Fibroblast of lung (primary cell): ENCODE data around the gene WDFY2. TPM values are rescaled to one million over a fixed set of nuclear protein-coding genes. Genes with fewer than 3 reads are reported as not detected.

Experiments used
- DNase-seq, 2 donors: peaks; one replicate each; pipeline versions ENCODE4 v3.0.0 to v3.0.0-alpha.2; 2010; ENCODE audit warnings: low read depth in 2 of 2
- H2AFZ ChIP-seq: 2 replicates; pipeline ENCODE4 v1.5.1; 2012; ENCODE audit warnings: low read length, control low read depth, inconsistent platforms
- H3K27ac ChIP-seq: 2 replicates; pipeline ENCODE4 v1.5.1; 2011; ENCODE audit warnings: low read length, control low read depth; ENCODE audit not compliant: insufficient read depth
- H3K27me3 ChIP-seq: 2 replicates; pipeline ENCODE4 v1.5.1; 2011; ENCODE audit warnings: mild to moderate bottlenecking, low read length; ENCODE audit not compliant: control insufficient read depth, insufficient read depth
- H3K36me3 ChIP-seq: 2 replicates; pipeline ENCODE4 v1.5.1; 2011; ENCODE audit warnings: low read length; ENCODE audit not compliant: control insufficient read depth, insufficient read depth
- H3K4me1 ChIP-seq: 2 replicates; pipeline ENCODE4 v1.5.1; 2011; ENCODE audit warnings: low read length; ENCODE audit not compliant: control insufficient read depth, insufficient read depth; ENCODE audit errors: extremely low read depth
- H3K4me2 ChIP-seq: 2 replicates; pipeline ENCODE4 v1.5.1; 2011; ENCODE audit warnings: low read length, control low read depth; ENCODE audit not compliant: insufficient read depth; ENCODE audit errors: extremely low read depth
- H3K4me3 ChIP-seq, 4 experiments: fragments of 200-600 bp in 1 of 4; sonication (generic) in 1 of 4; replicated peaks in 1 of 4; 2 replicates each; pipeline ENCODE4 v1.5.1; 2011 to 2016; ENCODE audit warnings: low read length in 4 of 4, low read depth in 3 of 4, mild to moderate bottlenecking in 3 of 4, control low read depth in 2 of 4, inconsistent platforms in 1 of 4, mixed read lengths in 1 of 4; ENCODE audit not compliant: insufficient read depth in 1 of 4; ENCODE audit errors: control extremely low read depth in 1 of 4
- H3K79me2 ChIP-seq: 2 replicates; pipeline ENCODE4 v1.5.1; 2012; ENCODE audit warnings: mild to moderate bottlenecking, low read length, inconsistent platforms; ENCODE audit not compliant: control insufficient read depth, insufficient read depth
- H3K9ac ChIP-seq: 2 replicates; pipeline ENCODE4 v1.5.1; 2011; ENCODE audit warnings: mild to moderate bottlenecking, low read length, control low read depth; ENCODE audit not compliant: insufficient read depth
- H3K9me3 ChIP-seq: 2 replicates; pipeline ENCODE4 v1.5.1; 2012; ENCODE audit warnings: low read depth, low read length; ENCODE audit not compliant: control insufficient read depth, insufficient read depth
- H4K20me1 ChIP-seq: 2 replicates; pipeline ENCODE4 v1.5.1; 2011; ENCODE audit warnings: low read length; ENCODE audit not compliant: control insufficient read depth, insufficient read depth; ENCODE audit errors: extremely low read depth
- EZH2 ChIP-seq: IDR thresholded peaks from 2 replicates; pipeline ENCODE4 v1.5.1; 2012; ENCODE audit warnings: low read length, control low read depth, mild to moderate bottlenecking; ENCODE audit errors: missing control alignments
- polyA plus RNA-seq, 2 donors: library from polyadenylated mRNA; depleted of rRNA in 1 of 2; stranded (reverse) in 1 of 2; unstranded in 1 of 2; fragments of >200 nt; gene quantifications; 2 replicates each; pipeline ENCODE4 v1.2.1, GENCODE V29; 2011 to 2012; ENCODE audit warnings: missing spikeins in 1 of 2
- total RNA-seq: library from RNA; depleted of rRNA; stranded (reverse); fragments of >200 nt; gene quantifications from 2 replicates; pipeline ENCODE4 v1.2.1, GENCODE V29; 2014
- TF ChIP-seq, protein P1 (sequence below), 2 donors: IDR thresholded peaks in 1 of 2; conservative IDR thresholded peaks in 1 of 2; 1 replicate in 1 of 2; 2 replicates in 1 of 2; pipeline ENCODE4 v1.5.1; 2011 to 2012; ENCODE audit warnings: low read length in 2 of 2, control low read depth in 1 of 2, inconsistent platforms in 1 of 2, low read depth in 1 of 2, mild to moderate bottlenecking in 1 of 2

The WDFY2 gene
- total and polyA plus RNA-seq, 2 donors (not counting 1 experiment from before 2014, with no cell fraction given), result 4.9 to 9.2 TPM

DNA sequence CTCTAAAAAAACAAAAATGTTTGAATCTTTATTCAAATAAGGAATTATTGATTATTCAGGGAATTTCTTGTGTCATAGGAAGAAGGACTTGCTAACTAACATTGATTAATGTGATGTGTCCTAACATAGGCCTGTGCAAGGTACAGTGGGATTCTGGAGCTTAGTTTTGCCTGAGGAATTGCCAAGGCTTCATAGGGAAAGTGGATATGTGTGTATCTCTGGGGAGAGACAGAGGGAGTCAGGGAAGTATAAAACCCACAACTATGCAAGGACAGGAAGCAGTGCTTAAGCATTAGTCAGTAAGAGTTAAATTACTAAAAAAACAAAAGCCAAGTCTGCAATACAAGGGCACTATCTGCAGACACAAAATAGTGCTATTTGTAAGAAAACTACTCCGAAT is 59.6 kb downstream of the WDFY2 start:
- H3K27ac ChIP-seq, result peak overlapping the region; percentile 91
- H3K27me3 ChIP-seq, result no peaks in the 10 kb centered on the region
- peak; percentile 90 to 97 for DNase-seq
- no peak for TF ChIP-seq EZH2
- TF ChIP-seq, protein P1, sequence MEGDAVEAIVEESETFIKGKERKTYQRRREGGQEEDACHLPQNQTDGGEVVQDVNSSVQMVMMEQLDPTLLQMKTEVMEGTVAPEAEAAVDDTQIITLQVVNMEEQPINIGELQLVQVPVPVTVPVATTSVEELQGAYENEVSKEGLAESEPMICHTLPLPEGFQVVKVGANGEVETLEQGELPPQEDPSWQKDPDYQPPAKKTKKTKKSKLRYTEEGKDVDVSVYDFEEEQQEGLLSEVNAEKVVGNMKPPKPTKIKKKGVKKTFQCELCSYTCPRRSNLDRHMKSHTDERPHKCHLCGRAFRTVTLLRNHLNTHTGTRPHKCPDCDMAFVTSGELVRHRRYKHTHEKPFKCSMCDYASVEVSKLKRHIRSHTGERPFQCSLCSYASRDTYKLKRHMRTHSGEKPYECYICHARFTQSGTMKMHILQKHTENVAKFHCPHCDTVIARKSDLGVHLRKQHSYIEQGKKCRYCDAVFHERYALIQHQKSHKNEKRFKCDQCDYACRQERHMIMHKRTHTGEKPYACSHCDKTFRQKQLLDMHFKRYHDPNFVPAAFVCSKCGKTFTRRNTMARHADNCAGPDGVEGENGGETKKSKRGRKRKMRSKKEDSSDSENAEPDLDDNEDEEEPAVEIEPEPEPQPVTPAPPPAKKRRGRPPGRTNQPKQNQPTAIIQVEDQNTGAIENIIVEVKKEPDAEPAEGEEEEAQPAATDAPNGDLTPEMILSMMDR (conservative IDR thresholded peaks at IDR 0.05 in 1 of 2, IDR thresholded peaks at IDR 0.05 in 1 of 2; ENCODE audit: low read depth in 1 of 2, low read length in 2 of 2), result no peak
- peak overlapping the region in 3 of 4 experiments; percentile 8 to 16 (median 12) for H3K4me3 ChIP-seq
- H3K9me3 ChIP-seq, result no peaks in the 10 kb centered on the region
- peaks cover 37% of the 10 kb centered on the region for H3K79me2 ChIP-seq
- H3K36me3 ChIP-seq, result no peaks in the 10 kb centered on the region
- H4K20me1 ChIP-seq, result no peaks in the 10 kb centered on the region
- peaks cover 20% of the 10 kb centered on the region for H3K4me1 ChIP-seq
- H3K9ac ChIP-seq, result no peak overlapping the region
- H3K4me2 ChIP-seq, result peak overlapping the region; percentile 79
- no peak overlapping the region for H2AFZ ChIP-seq

DNA sequence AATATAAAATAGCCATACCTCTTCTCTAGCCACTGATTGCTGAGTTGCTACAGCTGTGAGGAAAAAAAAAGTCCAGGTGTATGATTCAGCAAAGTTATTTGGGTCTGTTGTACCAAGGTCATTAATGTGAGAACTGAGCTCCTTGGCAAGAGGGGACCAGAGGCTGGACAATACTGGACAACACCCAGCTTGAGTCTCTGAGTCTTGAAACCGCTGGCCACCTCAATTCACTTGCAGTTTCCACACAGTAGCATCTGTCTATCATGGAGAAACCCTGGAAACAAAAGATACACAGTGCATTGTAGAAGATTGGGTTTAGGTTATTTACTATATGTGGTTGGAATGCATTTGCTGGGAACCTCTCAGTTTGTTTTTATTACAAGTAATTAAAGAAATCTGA is 60.4 kb downstream of the WDFY2 start:
- H3K36me3 ChIP-seq, result no peaks in the 10 kb centered on the region
- peak overlapping the region; percentile 91 for H3K27ac ChIP-seq
- H3K4me2 ChIP-seq, result peak overlapping the region; percentile 74
- peak overlapping the region; percentile 3 for H3K9ac ChIP-seq
- TF ChIP-seq, protein P1 (conservative IDR thresholded peaks at IDR 0.05 in 1 of 2, IDR thresholded peaks at IDR 0.05 in 1 of 2; ENCODE audit: low read depth in 1 of 2, low read length in 2 of 2), result no peak
- no peak for TF ChIP-seq EZH2
- H3K79me2 ChIP-seq, result peaks cover 36% of the 10 kb centered on the region
- H2AFZ ChIP-seq, result no peak overlapping the region
- peaks cover 20% of the 10 kb centered on the region for H3K4me1 ChIP-seq
- DNase-seq, result peak; percentile 40 to 73
- peak overlapping the region in 2 of 4 experiments; percentile 1 to 12 for H3K4me3 ChIP-seq
- no peaks in the 10 kb centered on the region for H3K9me3 ChIP-seq
- H4K20me1 ChIP-seq, result no peaks in the 10 kb centered on the region
- H3K27me3 ChIP-seq, result no peaks in the 10 kb centered on the region

DNA sequence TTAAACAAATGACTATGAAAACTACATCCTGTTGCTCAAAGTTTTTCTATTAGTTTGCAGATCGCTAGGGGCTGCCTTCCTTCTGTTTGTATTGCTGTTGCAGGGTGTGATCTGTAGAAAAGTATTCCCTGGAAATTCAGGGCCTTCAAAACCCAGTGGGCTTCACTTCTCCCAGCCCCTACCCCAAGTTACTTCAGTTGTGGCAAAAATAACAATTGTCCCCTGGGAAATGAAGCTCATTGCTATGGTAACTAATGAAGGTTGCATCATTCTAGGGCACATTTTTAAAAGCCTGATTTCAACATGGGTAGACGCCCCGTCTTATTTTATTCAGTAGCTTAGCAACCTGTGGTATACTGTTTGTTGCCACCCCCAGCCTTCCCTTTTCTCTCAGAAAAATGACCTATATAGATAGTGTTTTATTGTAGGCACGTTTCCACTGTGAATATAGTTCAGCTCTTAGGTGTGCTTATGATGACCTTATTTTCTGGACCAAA is 60.9 kb downstream of the WDFY2 start:
- Histone ChIP-seq H4K20me1 (no peaks in the 10 kb centered on the region), H3K4me2 (peak overlapping the region; percentile 74), H3K9ac (no peak overlapping the region), H3K79me2 (peaks cover 36% of the 10 kb centered on the region), H3K27ac (peak overlapping the region; percentile 91), H3K36me3 (no peaks in the 10 kb centered on the region), H3K9me3 (no peaks in the 10 kb centered on the region), H3K27me3 (no peaks in the 10 kb centered on the region), H2AFZ (no peak overlapping the region), H3K4me3 (no peak overlapping the region), H3K4me1 (peaks cover 20% of the 10 kb centered on the region)
- peak; percentile 70 to 90 for DNase-seq
- no peak for TF ChIP-seq EZH2
- TF ChIP-seq, protein P1 (conservative IDR thresholded peaks at IDR 0.05 in 1 of 2, IDR thresholded peaks at IDR 0.05 in 1 of 2; ENCODE audit: low read depth in 1 of 2, low read length in 2 of 2), result no peak
